ENCODE results near the gene ZNF69.
A peak's percentile ranks its signal among the peaks of the same experiment; 100 is the strongest.
"Not testable (repeated sequence)": the region's sequence is repeated elsewhere in the genome, so short reads cannot be mapped to it uniquely, and the experiment has no call there.

Gene ZNF69

GRCh38 chr19:11850289-11850688 lies 37.3 kb upstream of the ZNF69 start:
- not testable (repeated sequence) for H2AK5ac ChIP-seq (ENCODE audit: low read length); H3K18ac ChIP-seq (ENCODE audit: low read length); H2BK5ac ChIP-seq (ENCODE audit: low read length); H3K4me3 ChIP-seq (ENCODE audit: low read length); H3K27ac ChIP-seq (ENCODE audit: low read depth, low read length); H2BK120ac ChIP-seq (ENCODE audit: low read depth, low read length); H3K4me1 ChIP-seq (ENCODE audit: control insufficient read depth, low read depth, low read length); H3K36me3 ChIP-seq (ENCODE audit: control insufficient read depth, insufficient read depth, low read length); H3K9ac ChIP-seq (ENCODE audit: low read length); H3K79me2 ChIP-seq (ENCODE audit: control insufficient read depth, insufficient read depth, low read length); H2BK15ac ChIP-seq (replicated peaks; ENCODE audit: low read depth); H4K5ac ChIP-seq (ENCODE audit: low read length); H3K27me3 ChIP-seq (ENCODE audit: insufficient read depth, low read length, poor library complexity); DNase-seq; H3K4ac ChIP-seq (ENCODE audit: low read depth, low read length); H3K56ac ChIP-seq (ENCODE audit: low read length); H4K8ac ChIP-seq (ENCODE audit: low read depth, low read length); H3K79me1 ChIP-seq (ENCODE audit: low read length); H3K23ac ChIP-seq (ENCODE audit: low read length); H3K4me2 ChIP-seq (ENCODE audit: low read length)
- WGBS (ENCODE audit: extremely low coverage, insufficient coverage, low lambda C conversion rate), result no CpG with 5 or more reads among the region's 4 CpGs

- no peak overlapping the region for H2BK120ac ChIP-seq (ENCODE audit: low read depth, low read length)
- H2AK5ac ChIP-seq (ENCODE audit: low read length), result no peak overlapping the region
- H2BK15ac ChIP-seq (replicated peaks; ENCODE audit: low read depth), result no peak overlapping the region
- H2BK5ac ChIP-seq (ENCODE audit: low read length), result no peak overlapping the region
- no peak overlapping the region for H3K4me3 ChIP-seq (ENCODE audit: low read length)
- no peak overlapping the region for H3K4me2 ChIP-seq (ENCODE audit: low read length)
- no peak overlapping the region for H4K5ac ChIP-seq (ENCODE audit: low read length)
- no peak overlapping the region for H3K4ac ChIP-seq (ENCODE audit: low read depth, low read length)
- H4K8ac ChIP-seq (ENCODE audit: low read depth, low read length), result no peak overlapping the region
- no peak overlapping the region for H3K56ac ChIP-seq (ENCODE audit: low read length)
- H3K27me3 ChIP-seq (ENCODE audit: insufficient read depth, low read length, poor library complexity), result no peaks in the 10 kb centered on the region
- H3K4me1 ChIP-seq (ENCODE audit: control insufficient read depth, low read depth, low read length), result no peaks in the 10 kb centered on the region
- H3K79me2 ChIP-seq (ENCODE audit: control insufficient read depth, insufficient read depth, low read length), result no peaks in the 10 kb centered on the region
- no peaks in the 10 kb centered on the region for H3K79me1 ChIP-seq (ENCODE audit: low read length)
- H3K27ac ChIP-seq (ENCODE audit: low read depth, low read length), result no peak overlapping the region
- H3K18ac ChIP-seq (ENCODE audit: low read length), result no peak overlapping the region
- no peaks in the 10 kb centered on the region for H3K36me3 ChIP-seq (ENCODE audit: control insufficient read depth, insufficient read depth, low read length)
- H3K9ac ChIP-seq (ENCODE audit: low read length), result no peak overlapping the region
- no peak overlapping the region for H3K23ac ChIP-seq (ENCODE audit: low read length)
- WGBS (ENCODE audit: extremely low coverage, insufficient coverage, low lambda C conversion rate), result no CpG with 5 or more reads among the region's 3 CpGs
- DNase-seq, result no peak
Measured at GRCh38 chr19:11853358-11853757, 34.2 kb upstream of the ZNF69 start.

- no peak overlapping the region for H3K23ac ChIP-seq (ENCODE audit: low read length)
- H3K9ac ChIP-seq (ENCODE audit: low read length), result no peak overlapping the region
- no peak overlapping the region for H2AK5ac ChIP-seq (ENCODE audit: low read length)
- no peak for DNase-seq
- no peak overlapping the region for H3K4me3 ChIP-seq (ENCODE audit: low read length)
- no peak overlapping the region for H3K27ac ChIP-seq (ENCODE audit: low read depth, low read length)
- no peaks in the 10 kb centered on the region for H3K79me2 ChIP-seq (ENCODE audit: control insufficient read depth, insufficient read depth, low read length)
- H3K27me3 ChIP-seq (ENCODE audit: insufficient read depth, low read length, poor library complexity), result no peaks in the 10 kb centered on the region
- no peaks in the 10 kb centered on the region for H3K4me1 ChIP-seq (ENCODE audit: control insufficient read depth, low read depth, low read length)
- H2BK15ac ChIP-seq (replicated peaks; ENCODE audit: low read depth), result no peak overlapping the region
- no peak overlapping the region for H2BK120ac ChIP-seq (ENCODE audit: low read depth, low read length)
- no peak overlapping the region for H3K18ac ChIP-seq (ENCODE audit: low read length)
- no peaks in the 10 kb centered on the region for H3K79me1 ChIP-seq (ENCODE audit: low read length)
- WGBS (ENCODE audit: extremely low coverage, insufficient coverage, low lambda C conversion rate), result no CpG with 5 or more reads among the region's 12 CpGs
- no peak overlapping the region for H3K4me2 ChIP-seq (ENCODE audit: low read length)
- no peak overlapping the region for H4K8ac ChIP-seq (ENCODE audit: low read depth, low read length)
- no peaks in the 10 kb centered on the region for H3K36me3 ChIP-seq (ENCODE audit: control insufficient read depth, insufficient read depth, low read length)
- H3K4ac ChIP-seq (ENCODE audit: low read depth, low read length), result no peak overlapping the region
- no peak overlapping the region for H4K5ac ChIP-seq (ENCODE audit: low read length)
- H3K56ac ChIP-seq (ENCODE audit: low read length), result no peak overlapping the region
- H2BK5ac ChIP-seq (ENCODE audit: low read length), result no peak overlapping the region
Measured at GRCh38 chr19:11856596-11857250, 30.9 kb upstream of the ZNF69 start.

- Histone ChIP-seq H3K4me2 (ENCODE audit: low read length) (no peak overlapping the region), H3K4me3 (ENCODE audit: low read length) (no peak overlapping the region), H3K18ac (ENCODE audit: low read length) (no peak overlapping the region), H2BK5ac (ENCODE audit: low read length) (no peak overlapping the region), H4K5ac (ENCODE audit: low read length) (no peak overlapping the region), H3K9ac (ENCODE audit: low read length) (no peak overlapping the region), H2BK15ac (replicated peaks; ENCODE audit: low read depth) (no peak overlapping the region), H3K23ac (ENCODE audit: low read length) (no peak overlapping the region), H3K79me2 (ENCODE audit: control insufficient read depth, insufficient read depth, low read length) (no peaks in the 10 kb centered on the region), H3K27ac (ENCODE audit: low read depth, low read length) (no peak overlapping the region), H3K79me1 (ENCODE audit: low read length) (no peaks in the 10 kb centered on the region), H3K4me1 (ENCODE audit: control insufficient read depth, low read depth, low read length) (no peaks in the 10 kb centered on the region), H2AK5ac (ENCODE audit: low read length) (no peak overlapping the region), H3K4ac (ENCODE audit: low read depth, low read length) (no peak overlapping the region), H3K27me3 (ENCODE audit: insufficient read depth, low read length, poor library complexity) (no peaks in the 10 kb centered on the region), H3K36me3 (ENCODE audit: control insufficient read depth, insufficient read depth, low read length) (no peaks in the 10 kb centered on the region), H4K8ac (ENCODE audit: low read depth, low read length) (no peak overlapping the region), H3K56ac (ENCODE audit: low read length) (no peak overlapping the region), H2BK120ac (ENCODE audit: low read depth, low read length) (no peak overlapping the region)
- no peak for DNase-seq
- no CpG with 5 or more reads among the region's 7 CpGs for WGBS (ENCODE audit: extremely low coverage, insufficient coverage, low lambda C conversion rate)
Measured at GRCh38 chr19:11860721-11861120, 26.9 kb upstream of the ZNF69 start.

- Histone ChIP-seq H3K79me1 (ENCODE audit: low read length) (no peaks in the 10 kb centered on the region), H3K27ac (ENCODE audit: low read depth, low read length) (no peak overlapping the region), H3K23ac (ENCODE audit: low read length) (no peak overlapping the region), H2BK15ac (replicated peaks; ENCODE audit: low read depth) (no peak overlapping the region), H3K18ac (ENCODE audit: low read length) (no peak overlapping the region), H3K4me2 (ENCODE audit: low read length) (no peak overlapping the region), H3K56ac (ENCODE audit: low read length) (no peak overlapping the region), H3K79me2 (ENCODE audit: control insufficient read depth, insufficient read depth, low read length) (no peaks in the 10 kb centered on the region), H2BK5ac (ENCODE audit: low read length) (no peak overlapping the region), H2AK5ac (ENCODE audit: low read length) (no peak overlapping the region), H3K9ac (ENCODE audit: low read length) (no peak overlapping the region), H3K27me3 (ENCODE audit: insufficient read depth, low read length, poor library complexity) (no peaks in the 10 kb centered on the region), H3K4me3 (ENCODE audit: low read length) (no peak overlapping the region), H3K4me1 (ENCODE audit: control insufficient read depth, low read depth, low read length) (no peaks in the 10 kb centered on the region), H4K8ac (ENCODE audit: low read depth, low read length) (no peak overlapping the region), H2BK120ac (ENCODE audit: low read depth, low read length) (no peak overlapping the region), H4K5ac (ENCODE audit: low read length) (no peak overlapping the region), H3K4ac (ENCODE audit: low read depth, low read length) (no peak overlapping the region), H3K36me3 (ENCODE audit: control insufficient read depth, insufficient read depth, low read length) (no peaks in the 10 kb centered on the region)
- no peak for DNase-seq
- no CpG with 5 or more reads among the region's 2 CpGs for WGBS (ENCODE audit: extremely low coverage, insufficient coverage, low lambda C conversion rate)
Measured at GRCh38 chr19:11861301-11861700, 26.3 kb upstream of the ZNF69 start.

- not testable (repeated sequence) for H3K18ac ChIP-seq (ENCODE audit: low read length); H3K79me2 ChIP-seq (ENCODE audit: control insufficient read depth, insufficient read depth, low read length); H2BK15ac ChIP-seq (replicated peaks; ENCODE audit: low read depth); H2AK5ac ChIP-seq (ENCODE audit: low read length); H3K4me3 ChIP-seq (ENCODE audit: low read length); H3K56ac ChIP-seq (ENCODE audit: low read length); H3K4ac ChIP-seq (ENCODE audit: low read depth, low read length); H3K4me2 ChIP-seq (ENCODE audit: low read length); H3K4me1 ChIP-seq (ENCODE audit: control insufficient read depth, low read depth, low read length); H3K27ac ChIP-seq (ENCODE audit: low read depth, low read length); H2BK5ac ChIP-seq (ENCODE audit: low read length); H3K9ac ChIP-seq (ENCODE audit: low read length); H2BK120ac ChIP-seq (ENCODE audit: low read depth, low read length); H3K36me3 ChIP-seq (ENCODE audit: control insufficient read depth, insufficient read depth, low read length); H3K79me1 ChIP-seq (ENCODE audit: low read length); H3K23ac ChIP-seq (ENCODE audit: low read length); H4K8ac ChIP-seq (ENCODE audit: low read depth, low read length); H3K27me3 ChIP-seq (ENCODE audit: insufficient read depth, low read length, poor library complexity); H4K5ac ChIP-seq (ENCODE audit: low read length)
- DNase-seq, result peak; percentile 19
- WGBS (ENCODE audit: extremely low coverage, insufficient coverage, low lambda C conversion rate), result no CpG with 5 or more reads among the region's 4 CpGs
Measured at GRCh38 chr19:11867766-11868165, 19.8 kb upstream of the ZNF69 start.

All from mesendoderm (in vitro differentiated cells).